ENCODE results near the gene INPP4B. TPM values are rescaled to one million over a fixed set of nuclear protein-coding genes. Genes with fewer than 3 reads are reported as not detected.
A peak's percentile ranks its signal among the peaks of the same experiment; 100 is the strongest.
"Not testable (repeated sequence)": the region's sequence is repeated elsewhere in the genome, so short reads cannot be mapped to it uniquely, and the experiment has no call there.

The INPP4B gene
- total RNA-seq, 2 experiments from 2014 or later, result 45.7 to 46.3 TPM

- Mint-ChIP-seq H3K4me3 (no peak overlapping the region), H3K36me3 (peaks cover 17% of the 10 kb centered on the region), H3K27ac (peak overlapping the region; percentile 74), H3K4me1 (peaks cover 55% of the 10 kb centered on the region), H3K9me3 (peaks cover 6% of the 10 kb centered on the region), H3K27me3 (no peaks in the 10 kb centered on the region)
- DNase-seq, result no peak
Measured at GRCh38 chr4:142697320-142697719, 148.8 kb downstream of the INPP4B start.

- Mint-ChIP-seq H3K27me3 (no peaks in the 10 kb centered on the region), H3K4me1 (peaks cover 56% of the 10 kb centered on the region), H3K27ac (peak overlapping the region; percentile 74), H3K9me3 (peaks cover 6% of the 10 kb centered on the region), H3K36me3 (peaks cover 17% of the 10 kb centered on the region), H3K4me3 (no peak overlapping the region)
- no peak for DNase-seq
Measured at GRCh38 chr4:142696334-142697122, 149.6 kb downstream of the INPP4B start.

- no peak for DNase-seq
- H3K27me3 Mint-ChIP-seq, result no peaks in the 10 kb centered on the region
- peaks cover 4% of the 10 kb centered on the region for H3K4me1 Mint-ChIP-seq
- H3K36me3 Mint-ChIP-seq, result peaks cover 2% of the 10 kb centered on the region
- no peak overlapping the region for H3K27ac Mint-ChIP-seq
- no peak overlapping the region for H3K4me3 Mint-ChIP-seq
- peaks cover 2% of the 10 kb centered on the region for H3K9me3 Mint-ChIP-seq
Measured at GRCh38 chr4:142690406-142691163, 155.5 kb downstream of the INPP4B start.

GRCh38 chr4:142687547-142688275, 158.4 kb downstream of the INPP4B start:
- H3K36me3 Mint-ChIP-seq, result peaks cover 2% of the 10 kb centered on the region
- no peak overlapping the region for H3K27ac Mint-ChIP-seq
- H3K9me3 Mint-ChIP-seq, result peaks cover 4% of the 10 kb centered on the region
- no peak overlapping the region for H3K4me3 Mint-ChIP-seq
- H3K4me1 Mint-ChIP-seq, result peaks cover 1% of the 10 kb centered on the region
- no peaks in the 10 kb centered on the region for H3K27me3 Mint-ChIP-seq
- DNase-seq, result no peak

- DNase-seq, result no peak
- H3K9me3 Mint-ChIP-seq, result peaks cover 4% of the 10 kb centered on the region
Measured at GRCh38 chr4:142686081-142686480, 160.0 kb downstream of the INPP4B start.

GRCh38 chr4:142683997-142684396, 162.1 kb downstream of the INPP4B start:
- peaks cover 2% of the 10 kb centered on the region for H3K9me3 Mint-ChIP-seq
- H3K4me1 Mint-ChIP-seq, result no peaks in the 10 kb centered on the region
- H3K4me3 Mint-ChIP-seq, result no peak overlapping the region
- peaks cover 2% of the 10 kb centered on the region for H3K36me3 Mint-ChIP-seq
- H3K27ac Mint-ChIP-seq, result no peak overlapping the region
- no peak for DNase-seq
- H3K27me3 Mint-ChIP-seq, result no peaks in the 10 kb centered on the region

More at GRCh38 chr4:142686081-142686480, 160.0 kb downstream of the INPP4B start:
- Mint-ChIP-seq H3K4me3 (no peak overlapping the region), H3K27me3 (no peaks in the 10 kb centered on the region), H3K4me1 (no peaks in the 10 kb centered on the region), H3K36me3 (peaks cover 2% of the 10 kb centered on the region), H3K27ac (no peak overlapping the region)

- no peak for DNase-seq
- Mint-ChIP-seq H3K27me3 (no peaks in the 10 kb centered on the region), H3K4me1 (no peaks in the 10 kb centered on the region), H3K4me3 (no peak overlapping the region), H3K27ac (no peak overlapping the region), H3K9me3 (peaks cover 2% of the 10 kb centered on the region), H3K36me3 (peaks cover 2% of the 10 kb centered on the region)
Measured at GRCh38 chr4:142683503-142683902, 162.6 kb downstream of the INPP4B start.

GRCh38 chr4:142671516-142671915, 174.6 kb downstream of the INPP4B start:
- H3K9me3 Mint-ChIP-seq, result peaks cover 45% of the 10 kb centered on the region
- H3K36me3 Mint-ChIP-seq, result peaks cover 22% of the 10 kb centered on the region
- DNase-seq, result no peak
- H3K4me3 Mint-ChIP-seq, result no peak overlapping the region
- no peaks in the 10 kb centered on the region for H3K4me1 Mint-ChIP-seq
- H3K27me3 Mint-ChIP-seq, result no peaks in the 10 kb centered on the region
- H3K27ac Mint-ChIP-seq, result no peak overlapping the region

- H3K27me3 Mint-ChIP-seq, result no peaks in the 10 kb centered on the region
- H3K4me1 Mint-ChIP-seq, result no peaks in the 10 kb centered on the region
- H3K4me3 Mint-ChIP-seq, result no peak overlapping the region
- H3K9me3 Mint-ChIP-seq, result peaks cover 24% of the 10 kb centered on the region
- H3K27ac Mint-ChIP-seq, result no peak overlapping the region
- DNase-seq, result no peak
- peaks cover 19% of the 10 kb centered on the region for H3K36me3 Mint-ChIP-seq
Measured at GRCh38 chr4:142663828-142664227, 182.3 kb downstream of the INPP4B start.

- no peak for DNase-seq
- Mint-ChIP-seq H3K27me3 (no peaks in the 10 kb centered on the region), H3K4me3 (no peak overlapping the region), H3K27ac (no peak overlapping the region), H3K9me3 (peaks cover 24% of the 10 kb centered on the region), H3K36me3 (peaks cover 23% of the 10 kb centered on the region), H3K4me1 (no peaks in the 10 kb centered on the region)
Measured at GRCh38 chr4:142660728-142661127, 185.4 kb downstream of the INPP4B start.

- Mint-ChIP-seq H3K4me3 (no peak overlapping the region), H3K4me1 (no peaks in the 10 kb centered on the region), H3K36me3 (peaks cover 35% of the 10 kb centered on the region), H3K27me3 (no peaks in the 10 kb centered on the region), H3K9me3 (peaks cover 50% of the 10 kb centered on the region), H3K27ac (no peak overlapping the region)
- peak; percentile 12 for DNase-seq
Measured at GRCh38 chr4:142656178-142656577, 189.9 kb downstream of the INPP4B start.

- DNase-seq, result no peak
- H3K9me3 Mint-ChIP-seq, result peaks cover 56% of the 10 kb centered on the region
- H3K27ac Mint-ChIP-seq, result no peak overlapping the region
- H3K36me3 Mint-ChIP-seq, result peaks cover 50% of the 10 kb centered on the region
- no peak overlapping the region for H3K4me3 Mint-ChIP-seq
- peaks cover 9% of the 10 kb centered on the region for H3K4me1 Mint-ChIP-seq
- no peaks in the 10 kb centered on the region for H3K27me3 Mint-ChIP-seq
Measured at GRCh38 chr4:142648378-142648777, 197.7 kb downstream of the INPP4B start.

GRCh38 chr4:142645475-142646108, 200.5 kb downstream of the INPP4B start:
- Mint-ChIP-seq H3K27ac (peak overlapping the region; percentile 83), H3K9me3 (peaks cover 47% of the 10 kb centered on the region), H3K36me3 (peaks cover 41% of the 10 kb centered on the region), H3K4me3 (peak overlapping the region; percentile 9), H3K4me1 (peaks cover 9% of the 10 kb centered on the region), H3K27me3 (no peaks in the 10 kb centered on the region)
- DNase-seq, result no peak

- Mint-ChIP-seq H3K36me3 (peaks cover 33% of the 10 kb centered on the region), H3K9me3 (peaks cover 38% of the 10 kb centered on the region)
- H3K27ac Mint-ChIP-seq, H3K27me3 Mint-ChIP-seq, H3K4me3 Mint-ChIP-seq, H3K4me1 Mint-ChIP-seq, DNase-seq: not testable (repeated sequence)
Measured at GRCh38 chr4:142644628-142645027, 201.5 kb downstream of the INPP4B start.

- H3K9me3 Mint-ChIP-seq, result peaks cover 30% of the 10 kb centered on the region
- no peak for DNase-seq
- H3K36me3 Mint-ChIP-seq, result peaks cover 13% of the 10 kb centered on the region
- H3K4me3 Mint-ChIP-seq, result no peak overlapping the region
- no peaks in the 10 kb centered on the region for H3K27me3 Mint-ChIP-seq
- H3K27ac Mint-ChIP-seq, result no peak overlapping the region
- no peaks in the 10 kb centered on the region for H3K4me1 Mint-ChIP-seq
Measured at GRCh38 chr4:142637614-142638013, 208.5 kb downstream of the INPP4B start.
